Prostate gland (tissue), 2 donors: ENCODE results near the gene DNAJA1. TPM values are rescaled to one million over a fixed set of nuclear protein-coding genes. Genes with fewer than 3 reads are reported as not detected.
"Not testable (repeated sequence)": the region's sequence is repeated elsewhere in the genome, so short reads cannot be mapped to it uniquely, and the experiment has no call there.

Experiments
- DNase-seq: peaks from one replicate; pipeline ENCODE4 v3.0.0-alpha.2; 2019; ENCODE audit warnings: low spot score
- H3K27ac ChIP-seq, 2 donors: fragments of 200-600 bp; sonication (generic); 2 replicates each; pipeline ENCODE4 v1.5.1; 2017 to 2019
- H3K27me3 ChIP-seq: fragments of 200-600 bp; sonication (generic); replicated peaks from 2 replicates; pipeline ENCODE4 v1.5.1; 2019; ENCODE audit not compliant: insufficient read depth
- H3K36me3 ChIP-seq, 2 donors: fragments of 200-600 bp; sonication (generic); 1 replicate in 1 of 2; 2 replicates in 1 of 2; pipeline versions ENCODE4 v1.5.1 to v1.8.1; 2017 to 2019
- H3K4me1 ChIP-seq: fragments of 200-600 bp; sonication (generic); replicated peaks from 2 replicates; pipeline ENCODE4 v1.5.1; 2019
- H3K4me3 ChIP-seq, 2 donors: fragments of 200-600 bp; sonication (generic); 2 replicates each; pipeline ENCODE4 v1.5.1; 2017 to 2019
- H3K9me3 ChIP-seq: fragments of 200-600 bp; sonication (generic); 2 replicates; pipeline ENCODE4 v1.5.1; 2017
- POLR2A ChIP-seq: fragments of 450-650 bp; IDR thresholded peaks from one replicate; pipeline ENCODE4 v1.6.1; 2016; ENCODE audit warnings: antibody characterized with exemption, mild to moderate bottlenecking
- POLR2AphosphoS5 ChIP-seq: sonication (generic); formaldehyde crosslinking; IDR thresholded peaks from one replicate; pipeline ENCODE4 v1.6.1; 2017; ENCODE audit warnings: antibody characterized with exemption
- WGBS: methylation state at CpG from one replicate; pipeline ENCODE4 v1.1.5; 2018; 5-methylcytosine and 5-hydroxymethylcytosine counted together
- intact Hi-C: fragments of 100-400 bp; cut with DNase I; formaldehyde crosslinking; loops from one replicate; pipeline ENCODE4 v1.14.2; 2022
- total RNA-seq, 2 donors: library from RNA; depleted of rRNA; stranded (reverse); fragments of >200 nt; gene quantifications; one replicate each; pipeline ENCODE4 v1.1.0, GENCODE V29; 2016
- TF ChIP-seq, protein P1 (sequence below), 4 experiments: fragments of 200-600 bp in 2 of 4; fragments of 450-650 bp in 2 of 4; sonication (generic) in 2 of 4; IDR thresholded peaks; 1 replicate in 3 of 4; 2 replicates in 1 of 4; pipeline ENCODE4 v1.5.1; 2016 to 2019; ENCODE audit warnings: antibody characterized with exemption in 4 of 4, mild to moderate bottlenecking in 2 of 4, moderate library complexity in 2 of 4

Gene DNAJA1
- total RNA-seq, 2 donors from 2014 or later: 99.4 to 116 TPM

GRCh38 chr9:33081128-33081851 lies 56.2 kb downstream of the DNAJA1 start:
- Histone ChIP-seq H3K27me3 (no peaks in the 10 kb centered on the region), H3K36me3 (no peaks in the 10 kb centered on the region), H3K9me3 (no peaks in the 10 kb centered on the region), H3K27ac (peak overlapping the region; percentile 59 to 73), H3K4me3 (no peak overlapping the region), H3K4me1 (no peaks in the 10 kb centered on the region)
- TF ChIP-seq, protein P1, sequence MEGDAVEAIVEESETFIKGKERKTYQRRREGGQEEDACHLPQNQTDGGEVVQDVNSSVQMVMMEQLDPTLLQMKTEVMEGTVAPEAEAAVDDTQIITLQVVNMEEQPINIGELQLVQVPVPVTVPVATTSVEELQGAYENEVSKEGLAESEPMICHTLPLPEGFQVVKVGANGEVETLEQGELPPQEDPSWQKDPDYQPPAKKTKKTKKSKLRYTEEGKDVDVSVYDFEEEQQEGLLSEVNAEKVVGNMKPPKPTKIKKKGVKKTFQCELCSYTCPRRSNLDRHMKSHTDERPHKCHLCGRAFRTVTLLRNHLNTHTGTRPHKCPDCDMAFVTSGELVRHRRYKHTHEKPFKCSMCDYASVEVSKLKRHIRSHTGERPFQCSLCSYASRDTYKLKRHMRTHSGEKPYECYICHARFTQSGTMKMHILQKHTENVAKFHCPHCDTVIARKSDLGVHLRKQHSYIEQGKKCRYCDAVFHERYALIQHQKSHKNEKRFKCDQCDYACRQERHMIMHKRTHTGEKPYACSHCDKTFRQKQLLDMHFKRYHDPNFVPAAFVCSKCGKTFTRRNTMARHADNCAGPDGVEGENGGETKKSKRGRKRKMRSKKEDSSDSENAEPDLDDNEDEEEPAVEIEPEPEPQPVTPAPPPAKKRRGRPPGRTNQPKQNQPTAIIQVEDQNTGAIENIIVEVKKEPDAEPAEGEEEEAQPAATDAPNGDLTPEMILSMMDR (IDR thresholded peaks at IDR 0.05): peak; percentile 40 to 93 (median 84)
- TF ChIP-seq POLR2A (no peak), POLR2AphosphoS5 (peak; percentile 88)
- intact Hi-C loops: loop anchor here (5.0 kb wide), 1 partner anchor 86 kb away; the partner anchor contains the start of gene B4GALT1
- WGBS: 15% methylated on average over 9 of the region's 9 CpGs
- DNase-seq: peak; percentile 79

GRCh38 chr9:33082128-33082527 lies 57.1 kb downstream of the DNAJA1 start:
- 29% methylated on average over 5 of the region's 5 CpGs for WGBS

DNA sequence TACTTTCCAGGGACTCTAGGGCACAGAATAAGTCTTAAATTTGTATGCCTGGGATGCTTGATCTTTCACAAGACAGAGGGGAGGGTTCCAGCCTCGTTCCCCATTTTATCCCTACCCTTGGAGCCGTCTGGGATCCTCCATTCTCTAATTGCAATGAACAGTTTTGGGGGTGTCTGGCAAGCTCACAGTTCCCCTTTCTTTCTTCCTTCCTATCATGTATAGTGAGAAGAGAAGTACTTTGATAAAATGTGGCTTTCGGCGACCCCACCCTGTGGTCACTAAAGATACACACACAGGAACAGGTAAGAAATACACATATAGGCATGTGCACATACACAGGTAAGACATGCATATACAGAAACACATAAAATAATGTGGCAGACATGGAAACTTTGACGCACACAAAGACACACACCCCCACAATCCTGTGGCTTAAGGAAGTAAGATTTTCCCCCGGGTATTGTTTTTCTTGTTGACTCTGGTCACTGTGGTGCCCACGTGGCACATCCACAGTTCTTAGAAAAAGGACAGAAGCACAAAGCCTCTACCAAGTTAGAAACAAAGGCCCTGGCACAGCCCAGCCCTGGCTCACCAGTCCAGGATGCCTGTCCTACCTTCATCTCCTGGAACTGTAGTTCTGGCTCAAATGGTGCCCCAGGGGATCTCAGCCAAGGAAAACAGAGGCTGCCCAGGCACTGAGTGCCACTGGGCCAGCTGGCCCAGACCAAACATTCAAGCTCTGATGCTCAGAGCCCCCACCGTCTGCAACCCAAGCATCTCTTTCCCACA lies 57.7 kb downstream of the DNAJA1 start:
- Histone ChIP-seq H3K4me3 (no peak overlapping the region), H3K9me3 (no peaks in the 10 kb centered on the region), H3K36me3 (no peaks in the 10 kb centered on the region), H3K27me3 (no peaks in the 10 kb centered on the region), H3K27ac (peak overlapping the region; percentile 30 to 73), H3K4me1 (no peaks in the 10 kb centered on the region)
- TF ChIP-seq POLR2A (no peak), POLR2AphosphoS5 (no peak)
- TF ChIP-seq, protein P1 (IDR thresholded peaks at IDR 0.05): peak in 1 of 4 experiments; percentile 6
- no peak for DNase-seq
- WGBS: 63% methylated on average over 8 of the region's 8 CpGs
- intact Hi-C loops: loop anchor here (1.0 to 5.0 kb wide), 2 partner anchors 85 to 144 kb away; partner anchors contain the start of gene B4GALT1

More at GRCh38 chr9:33082128-33082527, 57.1 kb downstream of the DNAJA1 start:
- H3K4me3 ChIP-seq: no peak overlapping the region
- H3K9me3 ChIP-seq: no peaks in the 10 kb centered on the region
- peak overlapping the region; percentile 30 to 73 for H3K27ac ChIP-seq
- no peaks in the 10 kb centered on the region for H3K36me3 ChIP-seq
- H3K4me1 ChIP-seq: no peaks in the 10 kb centered on the region
- peak; percentile 40 for DNase-seq
- no peaks in the 10 kb centered on the region for H3K27me3 ChIP-seq
- intact Hi-C loops: loop anchor here (1.0 to 5.0 kb wide), 2 partner anchors 85 to 144 kb away; partner anchors contain the start of gene B4GALT1
- no peak for TF ChIP-seq POLR2AphosphoS5
- TF ChIP-seq, protein P1 (IDR thresholded peaks at IDR 0.05): no peak
- no peak for TF ChIP-seq POLR2A

GRCh38 chr9:33085672-33086071 lies 60.6 kb downstream of the DNAJA1 start:
- H3K27me3 ChIP-seq, H3K4me1 ChIP-seq, intact Hi-C loops, H3K36me3 ChIP-seq, DNase-seq, H3K4me3 ChIP-seq, H3K27ac ChIP-seq, H3K9me3 ChIP-seq: not testable (repeated sequence)
- WGBS: 89% methylated on average over 9 of the region's 9 CpGs

Other genes starting within 250 kb of the DNAJA1 start
- gene TMEM215, start 241.7 kb upstream of the DNAJA1 start, total RNA-seq: not detected
- 10 to 100 TPM; 23.2 to 34.8 TPM for gene APTX, start 23.6 kb upstream of the DNAJA1 start, total RNA-seq
- gene SMU1, start 51.4 kb downstream of the DNAJA1 start, total RNA-seq: 10 to 100 TPM; 18.4 to 19.1 TPM
- gene B4GALT1, start 142.1 kb downstream of the DNAJA1 start, total RNA-seq: 100 to 1,000 TPM; 153 to 185 TPM
- gene SPINK4, start 214.9 kb downstream of the DNAJA1 start, total RNA-seq: not detected
- gene BAG1, start 239.4 kb downstream of the DNAJA1 start, total RNA-seq: 100 to 1,000 TPM in 1 of 2 donors, 10 to 100 TPM in 1; 94.9 to 112 TPM
- 10 to 100 TPM; 48.8 to 84.2 TPM for gene CHMP5, start 239.8 kb downstream of the DNAJA1 start, total RNA-seq